Measurements from ENCODE around the gene LOX.
A peak's percentile ranks its signal among the peaks of the same experiment; 100 is the strongest.

Gene LOX, protein sequence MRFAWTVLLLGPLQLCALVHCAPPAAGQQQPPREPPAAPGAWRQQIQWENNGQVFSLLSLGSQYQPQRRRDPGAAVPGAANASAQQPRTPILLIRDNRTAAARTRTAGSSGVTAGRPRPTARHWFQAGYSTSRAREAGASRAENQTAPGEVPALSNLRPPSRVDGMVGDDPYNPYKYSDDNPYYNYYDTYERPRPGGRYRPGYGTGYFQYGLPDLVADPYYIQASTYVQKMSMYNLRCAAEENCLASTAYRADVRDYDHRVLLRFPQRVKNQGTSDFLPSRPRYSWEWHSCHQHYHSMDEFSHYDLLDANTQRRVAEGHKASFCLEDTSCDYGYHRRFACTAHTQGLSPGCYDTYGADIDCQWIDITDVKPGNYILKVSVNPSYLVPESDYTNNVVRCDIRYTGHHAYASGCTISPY

DNA sequence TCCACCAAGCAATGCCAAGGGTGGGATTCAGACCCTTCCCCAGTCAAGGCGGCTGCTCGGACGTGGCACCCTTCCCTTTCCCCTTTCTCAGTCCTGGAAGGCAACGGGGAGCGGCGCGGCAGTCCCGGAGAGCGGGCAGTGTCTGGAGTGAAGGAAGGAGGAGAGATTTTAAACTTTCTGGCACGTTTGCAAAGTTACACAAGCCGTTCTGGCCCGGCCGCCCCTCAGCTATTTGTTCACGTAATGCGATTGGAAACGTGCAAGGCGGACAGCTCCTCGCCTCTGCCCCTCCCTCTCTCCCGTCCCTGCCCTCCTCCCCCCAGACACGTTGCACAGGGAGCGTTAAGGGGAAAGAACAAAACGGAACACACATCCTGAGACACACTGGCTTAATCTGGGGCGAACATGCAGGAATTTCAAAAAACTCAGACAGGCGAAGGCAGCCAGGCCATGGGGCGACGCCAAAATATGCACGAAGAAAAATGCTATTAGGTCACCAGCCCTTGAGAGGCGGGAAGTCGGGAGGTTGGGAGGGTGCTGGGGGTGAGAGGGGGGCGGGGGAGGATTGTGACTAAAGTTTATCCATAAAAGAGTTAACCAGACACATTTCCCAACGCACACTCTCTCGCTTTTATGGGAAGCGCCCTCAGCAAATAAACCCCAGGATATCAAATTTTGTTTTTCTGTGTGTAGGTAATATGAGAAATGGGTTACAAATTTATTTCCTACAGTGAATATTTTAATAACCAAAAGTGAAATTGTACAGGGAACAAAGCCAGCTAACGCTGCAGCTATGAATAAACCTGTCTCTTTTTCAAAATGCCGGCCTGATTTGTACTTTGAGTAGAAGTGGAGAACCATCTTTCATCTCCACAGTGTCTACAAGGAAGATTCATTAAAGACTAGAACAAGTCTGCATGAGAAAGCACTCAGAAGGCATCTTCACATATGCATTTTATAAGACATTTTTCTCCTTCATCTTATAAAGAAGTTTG, at the start of gene LOX:
TSS of gene LOX (minus strand) at position 144 of the 995 bp plus-strand sequence. CDS start 274 bp downstream, outside the sequence.
- H3K4me3 ChIP-seq (ENCODE audit: low read length) = peak within 1 kb of the TSS; percentile 4; the same call in 1 of the 2 replicates
- TF ChIP-seq ZNF274 (IDR thresholded peaks at IDR 0.05; ENCODE audit: low read depth, low read length) = no peak

- H3K4me3 ChIP-seq (ENCODE audit: low read length) = no peak overlapping the region
- TF ChIP-seq ZNF274 (IDR thresholded peaks at IDR 0.05; ENCODE audit: low read depth, low read length) = no peak
Observed at GRCh38 chr5:122126756-122127321, 48.8 kb upstream of the LOX start.

GRCh38 chr5:122126177-122126755, 48.2 kb upstream of the LOX start:
- TF ChIP-seq ZNF274 (IDR thresholded peaks at IDR 0.05; ENCODE audit: low read depth, low read length) = no peak
- no peak overlapping the region for H3K4me3 ChIP-seq (ENCODE audit: low read length)

GRCh38 chr5:122124766-122125165, 46.7 kb upstream of the LOX start:
- H3K4me3 ChIP-seq (ENCODE audit: low read length) = no peak overlapping the region
- no peak for TF ChIP-seq ZNF274 (IDR thresholded peaks at IDR 0.05; ENCODE audit: low read depth, low read length)

GRCh38 chr5:122121479-122122465, 43.7 kb upstream of the LOX start:
- no peak overlapping the region for H3K4me3 ChIP-seq (ENCODE audit: low read length)
- no peak for TF ChIP-seq ZNF274 (IDR thresholded peaks at IDR 0.05; ENCODE audit: low read depth, low read length)

DNA sequence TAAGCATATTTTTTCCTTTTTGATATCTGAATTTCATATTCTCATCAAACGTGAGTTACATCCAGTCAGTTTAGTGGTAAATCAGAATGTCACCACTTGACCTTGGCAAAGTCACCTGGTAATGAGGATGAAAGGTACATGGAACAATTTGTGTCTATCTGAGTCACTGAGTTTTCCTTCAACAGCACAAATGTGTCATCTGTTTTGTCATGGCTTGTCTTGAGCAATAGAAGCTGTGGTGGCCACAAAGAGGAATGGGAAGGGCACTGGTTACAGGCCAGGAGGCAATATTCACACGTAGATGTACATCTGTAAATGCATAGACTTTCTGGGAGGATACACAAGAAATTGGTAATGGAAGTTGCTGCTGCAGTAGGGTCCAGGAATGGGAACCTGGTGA, 42.9 kb upstream of the LOX start:
- TF ChIP-seq ZNF274 (IDR thresholded peaks at IDR 0.05; ENCODE audit: low read depth, low read length) = no peak
- no peak overlapping the region for H3K4me3 ChIP-seq (ENCODE audit: low read length)

GRCh38 chr5:122120493-122120892, 42.4 kb upstream of the LOX start:
- TF ChIP-seq ZNF274 (IDR thresholded peaks at IDR 0.05; ENCODE audit: low read depth, low read length) = no peak
- H3K4me3 ChIP-seq (ENCODE audit: low read length) = no peak overlapping the region

- H3K4me3 ChIP-seq (ENCODE audit: low read length) = no peak overlapping the region
- TF ChIP-seq ZNF274 (IDR thresholded peaks at IDR 0.05; ENCODE audit: low read depth, low read length) = no peak
Observed at GRCh38 chr5:122119205-122119604, 41.1 kb upstream of the LOX start.

GRCh38 chr5:122118356-122118948, 40.4 kb upstream of the LOX start:
- TF ChIP-seq ZNF274 (IDR thresholded peaks at IDR 0.05; ENCODE audit: low read depth, low read length) = no peak
- H3K4me3 ChIP-seq (ENCODE audit: low read length) = no peak overlapping the region

- no peak for TF ChIP-seq ZNF274 (IDR thresholded peaks at IDR 0.05; ENCODE audit: low read depth, low read length)
- H3K4me3 ChIP-seq (ENCODE audit: low read length) = no peak overlapping the region
Observed at GRCh38 chr5:122114501-122114900, 36.4 kb upstream of the LOX start.

GRCh38 chr5:122112733-122113558, 34.9 kb upstream of the LOX start:
- TF ChIP-seq ZNF274 (IDR thresholded peaks at IDR 0.05; ENCODE audit: low read depth, low read length) = no peak

GRCh38 chr5:122112063-122112462, 34.0 kb upstream of the LOX start:
- H3K4me3 ChIP-seq (ENCODE audit: low read length) = no peak overlapping the region
- TF ChIP-seq ZNF274 (IDR thresholded peaks at IDR 0.05; ENCODE audit: low read depth, low read length) = no peak

More at GRCh38 chr5:122112733-122113558, 34.9 kb upstream of the LOX start:
- H3K4me3 ChIP-seq (ENCODE audit: low read length) = no peak overlapping the region
